Measurements from ENCODE around the gene GALNTL6. TPM values are rescaled to one million over a fixed set of nuclear protein-coding genes. Genes with fewer than 3 reads are reported as not detected.

The GALNTL6 gene
- total and polyA plus RNA-seq, 2 experiments from 2014 or later, result not detected

DNA sequence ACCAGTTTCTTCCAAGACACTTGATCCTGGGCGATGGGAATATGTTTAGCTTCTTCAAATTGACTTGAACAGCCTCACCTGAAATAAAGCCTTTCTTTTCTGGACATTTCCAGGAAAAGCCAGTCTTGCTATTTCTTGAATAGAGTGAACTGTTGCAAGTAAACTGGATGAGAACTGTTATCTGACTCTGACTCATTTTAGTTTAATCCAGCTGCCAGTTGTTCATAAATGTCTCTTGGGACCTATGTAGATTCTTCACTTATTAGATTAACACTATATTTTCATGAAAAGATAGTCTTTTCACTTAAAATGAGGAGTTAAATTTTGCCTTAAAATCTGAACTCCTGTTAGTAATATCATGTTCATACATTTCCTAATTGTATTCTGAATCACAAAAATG lies 740.0 kb downstream of the GALNTL6 start:
- H4K20me1 ChIP-seq (ENCODE audit: insufficient read depth), result no peaks in the 10 kb centered on the region
- H3K9me3 ChIP-seq (ENCODE audit: low read depth), result no peaks in the 10 kb centered on the region
- no peak overlapping the region for H3K4me3 ChIP-seq
- no peaks in the 10 kb centered on the region for H3K27me3 ChIP-seq (replicated peaks; ENCODE audit: insufficient read depth)
- no peaks in the 10 kb centered on the region for H3K79me2 ChIP-seq (ENCODE audit: insufficient read depth)
- DNase-seq, result no peak
- H3K36me3 ChIP-seq (ENCODE audit: low read depth), result no peaks in the 10 kb centered on the region
- in situ Hi-C loops (cut with MboI), result no loop called here
- no peaks in the 10 kb centered on the region for H3F3A ChIP-seq (ENCODE audit: insufficient read depth)
- H3K27ac ChIP-seq, result no peak overlapping the region
- 17 to 22% methylated on average over 1 of the region's 1 CpG for WGBS, 2 experiments (ENCODE audit: low coverage in 1 of 2, low lambda C conversion rate in 2 of 2, missing lambda C conversion rate in 2 of 2)
- H3K9ac ChIP-seq, result no peak overlapping the region
- no peak overlapping the region for H3K4me2 ChIP-seq (ENCODE audit: unreplicated experiment)
- no peaks in the 10 kb centered on the region for H3K9me2 ChIP-seq (ENCODE audit: insufficient read depth)
- TF ChIP-seq EZH2phosphoT487 (IDR thresholded peaks at IDR 0.05; ENCODE audit: insufficient read depth, low read depth), result no peak
- no peak for TF ChIP-seq EZH2 (IDR thresholded peaks at IDR 0.05; ENCODE audit: insufficient read depth, poor library complexity, severe bottlenecking)
- no peak overlapping the region for H2AFZ ChIP-seq
- no peaks in the 10 kb centered on the region for H3K4me1 ChIP-seq (ENCODE audit: insufficient read depth)

DNA sequence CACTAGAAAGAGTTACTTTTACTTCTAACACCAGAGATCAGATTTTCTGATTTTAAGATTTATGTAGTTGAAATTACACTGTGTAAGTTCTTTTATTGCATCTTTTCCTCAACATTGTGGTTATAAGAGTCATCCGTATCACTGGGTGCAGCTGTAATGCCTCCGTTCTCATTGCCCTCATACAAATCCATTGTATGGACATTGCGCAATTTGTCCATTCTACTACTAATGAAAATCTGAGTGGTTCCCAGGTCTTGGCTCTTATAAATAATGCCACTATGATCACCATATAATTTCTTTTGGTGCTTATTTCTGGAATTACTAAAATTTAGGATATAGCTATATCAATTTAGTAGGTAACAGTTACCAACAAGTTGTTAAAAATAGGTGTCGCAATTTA lies 741.4 kb downstream of the GALNTL6 start:
- no peaks in the 10 kb centered on the region; the same call in 1 of the 2 replicates for H3K9me2 ChIP-seq (ENCODE audit: insufficient read depth)
- no peak overlapping the region for H3K9ac ChIP-seq
- H3K4me1 ChIP-seq (ENCODE audit: insufficient read depth), result no peaks in the 10 kb centered on the region
- no peak for DNase-seq
- H3K79me2 ChIP-seq (ENCODE audit: insufficient read depth), result no peaks in the 10 kb centered on the region
- H3K9me3 ChIP-seq (ENCODE audit: low read depth), result no peaks in the 10 kb centered on the region
- no peaks in the 10 kb centered on the region for H3F3A ChIP-seq (ENCODE audit: insufficient read depth)
- TF ChIP-seq EZH2 (IDR thresholded peaks at IDR 0.05; ENCODE audit: insufficient read depth, poor library complexity, severe bottlenecking) (no peak), EZH2phosphoT487 (IDR thresholded peaks at IDR 0.05; ENCODE audit: insufficient read depth, low read depth) (no peak)
- WGBS, 2 experiments (ENCODE audit: low coverage in 1 of 2, low lambda C conversion rate in 2 of 2, missing lambda C conversion rate in 2 of 2), result 50 to 58% methylated on average over 4 of the region's 4 CpGs
- H2AFZ ChIP-seq, result no peak overlapping the region
- no peaks in the 10 kb centered on the region for H4K20me1 ChIP-seq (ENCODE audit: insufficient read depth)
- H3K36me3 ChIP-seq (ENCODE audit: low read depth), result no peaks in the 10 kb centered on the region
- no peak overlapping the region for H3K4me2 ChIP-seq (ENCODE audit: unreplicated experiment)
- H3K27me3 ChIP-seq (replicated peaks; ENCODE audit: insufficient read depth), result no peaks in the 10 kb centered on the region
- H3K27ac ChIP-seq, result no peak overlapping the region
- in situ Hi-C loops (cut with MboI), result no loop called here
- H3K4me3 ChIP-seq, result no peak overlapping the region

DNA sequence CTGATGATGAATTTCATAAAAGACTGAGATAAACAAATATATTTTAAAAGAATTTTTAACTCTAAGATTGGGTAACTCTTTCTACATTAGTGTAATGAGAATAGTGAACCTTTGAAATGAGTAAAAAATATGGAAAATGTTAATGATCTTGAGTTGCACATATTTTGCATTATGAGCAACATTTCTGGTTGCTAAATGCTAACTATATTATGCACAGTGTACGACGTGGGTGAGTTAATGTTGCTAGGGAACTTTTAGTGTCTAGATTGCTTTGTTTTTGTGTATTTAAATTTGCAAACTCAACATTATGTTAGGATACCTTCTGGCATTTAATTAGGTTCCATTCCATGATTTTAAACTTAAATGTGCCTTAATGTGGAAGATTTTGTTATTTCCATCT lies 742.5 kb downstream of the GALNTL6 start:
- in situ Hi-C loops (cut with MboI), result no loop called here
- H4K20me1 ChIP-seq (ENCODE audit: insufficient read depth), result no peaks in the 10 kb centered on the region

DNA sequence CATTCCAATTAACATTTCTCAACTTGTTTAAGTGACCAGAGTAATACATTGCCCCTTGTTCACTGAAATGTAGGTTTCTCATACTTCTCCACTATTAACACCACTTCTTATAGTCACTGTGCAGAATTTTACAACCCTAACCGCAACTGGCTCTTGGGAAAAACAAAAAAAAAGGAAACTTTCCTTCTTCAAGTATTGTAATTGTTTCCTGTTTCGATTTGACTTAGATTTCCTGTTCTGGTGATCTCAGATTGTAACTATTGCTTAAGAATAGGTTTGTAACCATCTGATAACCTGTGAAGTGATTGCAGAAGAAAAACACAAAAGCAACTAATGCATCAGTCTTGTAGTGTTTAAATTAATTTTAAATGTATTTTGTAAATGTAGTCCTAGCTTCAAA lies 760.7 kb downstream of the GALNTL6 start:
- no peaks in the 10 kb centered on the region for H3K36me3 ChIP-seq (ENCODE audit: low read depth)
- no peaks in the 10 kb centered on the region for H3K27me3 ChIP-seq (replicated peaks; ENCODE audit: insufficient read depth)
- no peak overlapping the region for H2AFZ ChIP-seq
- H3K4me2 ChIP-seq (ENCODE audit: unreplicated experiment), result no peak overlapping the region
- H3K9me3 ChIP-seq (ENCODE audit: low read depth), result no peaks in the 10 kb centered on the region
- no peaks in the 10 kb centered on the region for H3K4me1 ChIP-seq (ENCODE audit: insufficient read depth)
- no peak for DNase-seq
- no peak overlapping the region for H3K9ac ChIP-seq
- no peaks in the 10 kb centered on the region for H3K79me2 ChIP-seq (ENCODE audit: insufficient read depth)
- H3K27ac ChIP-seq, result no peak overlapping the region
- no peaks in the 10 kb centered on the region for H4K20me1 ChIP-seq (ENCODE audit: insufficient read depth)
- H3K9me2 ChIP-seq (ENCODE audit: insufficient read depth), result no peaks in the 10 kb centered on the region
- TF ChIP-seq EZH2phosphoT487 (IDR thresholded peaks at IDR 0.05; ENCODE audit: insufficient read depth, low read depth) (no peak), EZH2 (IDR thresholded peaks at IDR 0.05; ENCODE audit: insufficient read depth, poor library complexity, severe bottlenecking) (no peak)
- no peak overlapping the region for H3K4me3 ChIP-seq
- in situ Hi-C loops (cut with MboI), result no loop called here
- 7 to 12% methylated on average over 2 of the region's 2 CpGs for WGBS, 2 experiments (ENCODE audit: low coverage in 1 of 2, low lambda C conversion rate in 2 of 2, missing lambda C conversion rate in 2 of 2)
- no peaks in the 10 kb centered on the region for H3F3A ChIP-seq (ENCODE audit: insufficient read depth)

More for the DNA sequence above, 742.5 kb downstream of the GALNTL6 start:
- no peaks in the 10 kb centered on the region for H3K27me3 ChIP-seq (replicated peaks; ENCODE audit: insufficient read depth)
- no peaks in the 10 kb centered on the region for H3K9me3 ChIP-seq (ENCODE audit: low read depth)
- H2AFZ ChIP-seq, result no peak overlapping the region
- 11 to 13% methylated on average over 2 of the region's 2 CpGs for WGBS, 2 experiments (ENCODE audit: low coverage in 1 of 2, low lambda C conversion rate in 2 of 2, missing lambda C conversion rate in 2 of 2)
- no peak overlapping the region for H3K27ac ChIP-seq
- no peak overlapping the region for H3K4me2 ChIP-seq (ENCODE audit: unreplicated experiment)
- no peaks in the 10 kb centered on the region for H3K79me2 ChIP-seq (ENCODE audit: insufficient read depth)
- H3K9me2 ChIP-seq (ENCODE audit: insufficient read depth), result no peaks in the 10 kb centered on the region; the same call in 1 of the 2 replicates
- TF ChIP-seq EZH2 (IDR thresholded peaks at IDR 0.05; ENCODE audit: insufficient read depth, poor library complexity, severe bottlenecking), result no peak
- H3K4me1 ChIP-seq (ENCODE audit: insufficient read depth), result no peaks in the 10 kb centered on the region
- H3K9ac ChIP-seq, result no peak overlapping the region
- H3K36me3 ChIP-seq (ENCODE audit: low read depth), result no peaks in the 10 kb centered on the region
- H3K4me3 ChIP-seq, result no peak overlapping the region
- no peaks in the 10 kb centered on the region for H3F3A ChIP-seq (ENCODE audit: insufficient read depth)
- no peak for DNase-seq

GRCh38 chr4:172578712-172579111 lies 765.5 kb downstream of the GALNTL6 start:
- WGBS, 2 experiments (ENCODE audit: low coverage in 1 of 2, low lambda C conversion rate in 2 of 2, missing lambda C conversion rate in 2 of 2), result 38 to 42% methylated on average over 3 of the region's 3 CpGs

More at GRCh38 chr4:172578712-172579111, 765.5 kb downstream of the GALNTL6 start:
- H3K4me1 ChIP-seq (ENCODE audit: insufficient read depth), result no peaks in the 10 kb centered on the region
- no peaks in the 10 kb centered on the region for H3K36me3 ChIP-seq (ENCODE audit: low read depth)
- TF ChIP-seq EZH2 (IDR thresholded peaks at IDR 0.05; ENCODE audit: insufficient read depth, poor library complexity, severe bottlenecking) (no peak), EZH2phosphoT487 (IDR thresholded peaks at IDR 0.05; ENCODE audit: insufficient read depth, low read depth) (no peak)
- no peaks in the 10 kb centered on the region for H3K9me3 ChIP-seq (ENCODE audit: low read depth)
- H3F3A ChIP-seq (ENCODE audit: insufficient read depth), result no peaks in the 10 kb centered on the region
- H3K79me2 ChIP-seq (ENCODE audit: insufficient read depth), result no peaks in the 10 kb centered on the region
- H3K4me2 ChIP-seq (ENCODE audit: unreplicated experiment), result no peak overlapping the region
- no peaks in the 10 kb centered on the region for H3K27me3 ChIP-seq (replicated peaks; ENCODE audit: insufficient read depth)
- H2AFZ ChIP-seq, result no peak overlapping the region
- no peak overlapping the region for H3K9ac ChIP-seq
- no peak overlapping the region for H3K4me3 ChIP-seq
- no peaks in the 10 kb centered on the region for H3K9me2 ChIP-seq (ENCODE audit: insufficient read depth)
- H3K27ac ChIP-seq, result no peak overlapping the region
- DNase-seq, result no peak
- in situ Hi-C loops (cut with MboI), result no loop called here
- no peaks in the 10 kb centered on the region for H4K20me1 ChIP-seq (ENCODE audit: insufficient read depth)
